HepG2 (cell line): ENCODE data around the gene LRRC51. TPM values are rescaled to one million over a fixed set of nuclear protein-coding genes. Genes with fewer than 3 reads are reported as not detected.
"Not testable (repeated sequence)": the region's sequence is repeated elsewhere in the genome, so short reads cannot be mapped to it uniquely, and the experiment has no call there.

Experiments
- ATAC-seq: fragments of 200-7000 bp; cut with Tn5 transposase; 3 replicates; pipeline ENCODE4 v1.9.1; 2020; ENCODE audit warnings: mild to moderate bottlenecking, moderate library complexity
- BruUV-seq: library from RNA; stranded (reverse); fragments of 400-500 nt; replicated peaks from 2 replicates; lab custom pipeline; 2021; lab: Mats Ljungman, UMichigan
- CTCF ChIA-PET: fragments of 300-600 bp; formaldehyde crosslinking; extraction: SDS; loops from one replicate; lab custom pipeline; 2021; ENCODE audit warnings: low total read pairs, inconsistent platforms, low intra/inter-chr PET ratio; lab: Yijun Ruan, JAX
- POLR2A ChIA-PET: fragments of 350-600 bp; sonication (Branson Sonifier 250); formaldehyde crosslinking; loops from one replicate; lab custom pipeline; 2020; ENCODE audit warnings: antibody characterized with exemption, inconsistent platforms; lab: Yijun Ruan, JAX
- DNase-seq: peaks from one replicate; pipeline ENCODE4 v3.0.0-alpha.2; 2015; ENCODE audit warnings: low spot score
- FAIRE-seq: peaks from 3 replicates; lab custom pipeline; 2011; peaks lifted over from hg19 to GRCh38; lab: Jason Lieb, UNC
- H2AFZ ChIP-seq: one replicate; pipeline ENCODE4 v1.6.1; 2011; ENCODE audit warnings: low read length, inconsistent platforms
- H3K27ac ChIP-seq: fragments of 300-600 bp; 3 replicates; pipeline ENCODE4 v1.8.0; 2011; ENCODE audit warnings: mixed run types, mild to moderate bottlenecking, mixed read lengths, low read length, inconsistent platforms; ENCODE audit not compliant: insufficient read depth; ENCODE audit errors: extremely low read length
- H3K27me3 ChIP-seq, 2 experiments: fragments of 200-600 bp in 1 of 2; 2 replicates in 1 of 2; 3 replicates in 1 of 2; pipeline versions ENCODE4 v1.6.0 to v1.8.0; 2011; ENCODE audit warnings: low read length in 2 of 2, mild to moderate bottlenecking in 2 of 2, moderate library complexity in 2 of 2, inconsistent platforms in 1 of 2; ENCODE audit not compliant: insufficient read depth in 2 of 2, control insufficient read depth in 1 of 2
- H3K36me3 ChIP-seq, 2 experiments: fragments of 200-600 bp in 1 of 2; replicated peaks in 1 of 2; 2 replicates in 1 of 2; 3 replicates in 1 of 2; pipeline versions ENCODE4 v1.5.1 to v1.8.0; 2011; ENCODE audit warnings: low read length in 2 of 2, inconsistent platforms in 1 of 2; ENCODE audit not compliant: insufficient read depth in 2 of 2, control insufficient read depth in 1 of 2
- H3K4me1 ChIP-seq: 2 replicates; pipeline ENCODE4 v1.5.1; 2012; ENCODE audit warnings: low read length, inconsistent platforms; ENCODE audit not compliant: insufficient read depth
- H3K4me2 ChIP-seq: 2 replicates; pipeline ENCODE4 v1.6.0; 2011; ENCODE audit warnings: low read depth, low read length, inconsistent platforms
- H3K4me3 ChIP-seq, 3 experiments: fragments of 200-600 bp in 1 of 3; sonication (generic), shearing (Covaris generic) in 1 of 3; replicated peaks in 1 of 3; 2 replicates each; pipeline ENCODE4 v1.5.1; 2011 to 2016; ENCODE audit warnings: low read length in 3 of 3, inconsistent platforms in 2 of 3, low read depth in 2 of 3, mild to moderate bottlenecking in 2 of 3, control low read depth in 1 of 3, mixed read lengths in 1 of 3; ENCODE audit not compliant: insufficient read depth in 1 of 3
- H3K79me2 ChIP-seq: one replicate; pipeline ENCODE4 v1.6.1; 2011; ENCODE audit warnings: low read length, inconsistent platforms; ENCODE audit not compliant: insufficient read depth
- H3K9ac ChIP-seq: 2 replicates; pipeline ENCODE4 v1.6.0; 2011; ENCODE audit warnings: mild to moderate bottlenecking, low read depth, low read length, inconsistent platforms; ENCODE audit not compliant: insufficient read depth
- H3K9me3 ChIP-seq: 2 replicates; pipeline ENCODE4 v1.5.1; 2012; ENCODE audit warnings: mild to moderate bottlenecking, low read length
- H4K20me1 ChIP-seq: 2 replicates; pipeline ENCODE4 v1.6.0; 2011; ENCODE audit warnings: inconsistent platforms, mild to moderate bottlenecking, low read length, moderate library complexity; ENCODE audit not compliant: insufficient read depth
- SNAPC4 ChIP-seq: sonication (generic); formaldehyde crosslinking; IDR thresholded peaks from 2 replicates; pipeline ENCODE4 v1.4.0; 2020; ENCODE audit warnings: mild to moderate bottlenecking, missing genetic modification reagents
- ZNF562 ChIP-seq: sonication (generic); formaldehyde crosslinking; IDR thresholded peaks from 2 replicates; pipeline ENCODE4 v1.8.0; 2022; ENCODE audit warnings: missing genetic modification reagents, borderline replicate concordance
- WGBS: methylation state at CpG from one replicate; pipeline ENCODE4 v1.1.6; 2017; ENCODE audit warnings: low lambda C conversion rate; 5-methylcytosine and 5-hydroxymethylcytosine counted together
- in situ Hi-C: cut with HindIII; loops from 2 replicates; pipeline ENCODE4 v1.10.0; 2017; ENCODE audit warnings: low pct_unique_long_range_greater_than_20kb; ENCODE audit not compliant: extremely low pct_ligation_motif_present
- intact Hi-C: fragments of 100-400 bp; cut with micrococcal nuclease; formaldehyde crosslinking; loops from one replicate; pipeline ENCODE4 v1.10.0; 2022; ENCODE audit not compliant: unreplicated experiment
- polyA plus RNA-seq, 8 experiments: library from polyadenylated mRNA; depleted of rRNA in 3 of 8; stranded (reverse) in 7 of 8; unstranded in 1 of 8; fragments of >200 nt; fragmentation: Illumina TruSeq in 4 of 8; extraction: Trizol in 4 of 8; gene quantifications; 2 replicates each; pipeline versions ENCODE4 v1.2.1 to v1.2.3, GENCODE V29; 2011 to 2016; ENCODE audit warnings: low read depth in 4 of 8, missing spikeins in 1 of 8, mixed read lengths in 1 of 8; ENCODE audit not compliant: insufficient read depth in 1 of 8
- total RNA-seq, 5 experiments: library from RNA; depleted of rRNA; stranded (reverse); fragments of >200 nt; fragmentation: Illumina TruSeq; extraction: Trizol; gene quantifications; 2 replicates each; pipeline ENCODE4 v1.2.3, GENCODE V29; 2016; ENCODE audit warnings: low read depth in 1 of 5

LRRC51 gene
- total and polyA plus RNA-seq, 2 of the 13 experiments (the other 11 are each of a cell fraction or from before 2014, with no cell fraction given): 5.3 to 6.0 TPM

- TF ChIP-seq SNAPC4 (CRISPR knock-in tag): no peak
- TF ChIP-seq ZNF562 (CRISPR knock-in tag): no peak
Measured at GRCh38 chr11:72132646-72133045, 52.0 kb downstream of the LRRC51 start (continued).

GRCh38 chr11:72135473-72135872 lies 54.8 kb downstream of the LRRC51 start, which contains the start of gene FOLR3:
Gene FOLR3, plus strand, starts transcription at chr11:72135725. Its CDS starts 228 bp downstream, at chr11:72135953.
- CTCF ChIA-PET, intact Hi-C loops, H3K36me3 ChIP-seq, DNase-seq, H2AFZ ChIP-seq, H3K27ac ChIP-seq, POLR2A ChIA-PET, H3K79me2 ChIP-seq, in situ Hi-C loops, H3K4me3 ChIP-seq, H3K9me3 ChIP-seq, H4K20me1 ChIP-seq, H3K4me1 ChIP-seq, BruUV-seq, H3K27me3 ChIP-seq, H3K4me2 ChIP-seq, FAIRE-seq, H3K9ac ChIP-seq: not testable (repeated sequence)
- WGBS: 65% methylated on average over 2 of the region's 4 CpGs
- ATAC-seq: peak; percentile 46
